Keratinocyte (primary cell): Measurements from ENCODE around the gene C1orf52.

Experiments used
- CTCF ChIP-seq, 3 experiments: IDR thresholded peaks in 1 of 3; conservative IDR thresholded peaks in 1 of 3; optimal IDR thresholded peaks in 1 of 3; 2 replicates in 2 of 3; 3 replicates in 1 of 3; pipeline versions ENCODE3 to v1.5.1; 2011; ENCODE audit warnings: low read length in 3 of 3, mild to moderate bottlenecking in 3 of 3, moderate library complexity in 2 of 3, control low read depth in 1 of 3, inconsistent platforms in 1 of 3; ENCODE audit not compliant: insufficient read depth in 2 of 3; ENCODE audit errors: extremely low read depth in 1 of 3
- EZH2 ChIP-seq: IDR thresholded peaks from one replicate; pipeline ENCODE4 v1.6.1; 2012; ENCODE audit warnings: inconsistent platforms, mild to moderate bottlenecking, low read length, moderate library complexity

GRCh38 chr1:85264150-85264549, 4.7 kb upstream of the C1orf52 start:
- TF ChIP-seq CTCF (optimal IDR thresholded peaks at IDR 0.05 in 1 of 3, IDR thresholded peaks at IDR 0.05 in 1 of 3, conservative IDR thresholded peaks at IDR 0.05 in 1 of 3; ENCODE audit: extremely low read depth in 1 of 3, insufficient read depth in 2 of 3, low read length in 3 of 3) (no peak), EZH2 (no peak)
